Right lobe of liver (tissue), 6 donors: ENCODE measurements around the gene SINHCAF. TPM values are rescaled to one million over a fixed set of nuclear protein-coding genes. Genes with fewer than 3 reads are reported as not detected.
"Not testable (repeated sequence)": the region's sequence is repeated elsewhere in the genome, so short reads cannot be mapped to it uniquely, and the experiment has no call there.

Experiments
- ATAC-seq, 4 donors: fragments of 200-7000 bp; cut with Tn5 transposase; one replicate each; pipeline ENCODE4 v1.9.1; 2020; ENCODE audit warnings: mild to moderate bottlenecking in 4 of 4, moderate library complexity in 4 of 4
- DNase-seq, 3 donors: peaks; one replicate each; pipeline ENCODE4 v3.0.0-alpha.2; 2020
- H3K27ac ChIP-seq, 3 donors: fragments of 200-600 bp; one replicate each; pipeline ENCODE4 v1.8.0; 2022
- H3K27me3 ChIP-seq, 2 donors: fragments of 200-600 bp; one replicate each; pipeline ENCODE4 v1.8.0; 2022
- H3K36me3 ChIP-seq, 4 donors: fragments of 200-600 bp; sonication (generic) in 1 of 4; one replicate each; pipeline versions ENCODE4 v1.5.1 to v1.8.0; 2017 to 2022; ENCODE audit warnings: control low read depth in 1 of 4
- H3K4me1 ChIP-seq, 4 donors: fragments of 200-600 bp; sonication (generic) in 1 of 4; one replicate each; pipeline versions ENCODE4 v1.5.1 to v1.8.0; 2017 to 2022; ENCODE audit warnings: control low read depth in 1 of 4
- H3K4me3 ChIP-seq, 3 donors: fragments of 200-600 bp; one replicate each; pipeline ENCODE4 v1.8.0; 2022
- H3K9me3 ChIP-seq, 4 donors: fragments of 200-600 bp; sonication (generic) in 1 of 4; one replicate each; pipeline versions ENCODE4 v1.5.1 to v1.8.0; 2017 to 2022; ENCODE audit warnings: control low read depth in 1 of 4
- CTCF ChIP-seq, 4 donors: fragments of 200-600 bp in 3 of 4; fragments of 450-650 bp in 1 of 4; IDR thresholded peaks; one replicate each; pipeline versions ENCODE4 v1.5.1 to v1.8.0; 2016 to 2022; ENCODE audit warnings: antibody characterized with exemption in 4 of 4, mild to moderate bottlenecking in 2 of 4
- POLR2A ChIP-seq: fragments of 450-650 bp; IDR thresholded peaks from one replicate; pipeline ENCODE4 v1.6.1; 2017; ENCODE audit warnings: antibody characterized with exemption, mild to moderate bottlenecking
- WGBS: methylation state at CpG from one replicate; pipeline ENCODE4 v1.1.6; 2018; ENCODE audit warnings: low coverage, low lambda C conversion rate; ENCODE audit not compliant: insufficient coverage; ENCODE audit errors: missing lambda C conversion rate; 5-methylcytosine and 5-hydroxymethylcytosine counted together
- intact Hi-C, 2 donors: fragments of 100-400 bp; cut with DNase I; formaldehyde crosslinking; loops; one replicate each; pipeline versions ENCODE4 v1.11.2 to v1.14.1; 2022
- long read RNA-seq: library from polyadenylated mRNA; unstranded; transcript quantifications from one replicate; pipeline ENCODE4 v2.0.0, GENCODE V29; 2019
- total RNA-seq, 6 experiments: library from RNA; depleted of rRNA in 2 of 6; stranded (reverse); fragments of >200 nt in 2 of 6; fragmentation: NEBNext Ultra II Directional in 3 of 6; extraction: Animal tissue kit (Norgen Biotek cat#: 25700) in 3 of 6; gene quantifications; one replicate each; pipeline versions ENCODE4 v1.1.0 to v1.2.4, GENCODE V29; 2016 to 2023
- donor health status: DM: no; HTN: yes; CAD: no.
- donor health status: DM: no; HTN: no; CAD: no.
- donor health status: DM: no; HTN: no; CAD: no.
- donor health status: DM: no; HTN: yes; CAD: no.
- donor health status: DM: no; HTN: yes; CAD: no.

SINHCAF gene
- total RNA-seq = 10 to 100 TPM in 2 of 6 experiments, 1 to 10 TPM in 4; 1.6 to 21.9 (median 8.2) TPM
- long read RNA-seq, partial matches to known transcripts = 0 of 1 reads
- long read RNA-seq, other reads (novel, unspliced or antisense) = 1 of 1 reads

- intact Hi-C loops = no loop called here
- 1% methylated on average over 36 of the region's 55 CpGs for WGBS
Observed at GRCh38 chr12:31325877-31326631, at the start of gene SINHCAF. Gene SINHCAF, minus strand, starts transcription at chr12:31326150. Its CDS starts 27,946 bp downstream, at chr12:31298204.

GRCh38 chr12:31375422-31375821 lies 49.5 kb upstream of the SINHCAF start:
- H3K36me3 ChIP-seq, H3K4me1 ChIP-seq, H3K27ac ChIP-seq, ATAC-seq, H3K27me3 ChIP-seq, intact Hi-C loops, H3K4me3 ChIP-seq, H3K9me3 ChIP-seq, DNase-seq: not testable (repeated sequence)
- 68% methylated on average over 4 of the region's 6 CpGs for WGBS

More at GRCh38 chr12:31325877-31326631, at the start of gene SINHCAF:
- Histone ChIP-seq H3K36me3 (no peaks in the 10 kb centered on the region), H3K4me1 (no peaks in the 10 kb centered on the region), H3K27ac (peak within 1 kb of the TSS; percentile 88 to 92 (median 90)), H3K27me3 (no peaks in the 10 kb centered on the region), H3K4me3 (peak within 1 kb of the TSS; percentile 58 to 80 (median 72)), H3K9me3 (no peaks in the 10 kb centered on the region)
- TF ChIP-seq POLR2A (peak; percentile 94), CTCF (IDR thresholded peaks at IDR 0.05) (no peak)
- peak; percentile 100 for DNase-seq
- peak; percentile 83 to 92 (median 86) for ATAC-seq

- Histone ChIP-seq H3K4me1 (peaks cover 0 to 7% (median 0%) of the 10 kb centered on the region in 4 donors), H3K36me3 (no peaks in the 10 kb centered on the region), H3K27me3 (no peaks in the 10 kb centered on the region), H3K4me3 (no peak overlapping the region), H3K27ac (no peak overlapping the region), H3K9me3 (no peaks in the 10 kb centered on the region)
- DNase-seq = no peak
- intact Hi-C loops = no loop called here
- TF ChIP-seq POLR2A (no peak), CTCF (IDR thresholded peaks at IDR 0.05) (no peak)
- WGBS = 97% methylated on average over 2 of the region's 2 CpGs
- no peak for ATAC-seq
Observed at GRCh38 chr12:31371256-31371620, 45.3 kb upstream of the SINHCAF start.

- intact Hi-C loops = no loop called here
- DNase-seq (no peak), ATAC-seq (peak in 3 of 4 donors; percentile 41 to 50 (median 43))
- no peaks in the 10 kb centered on the region for H3K9me3 ChIP-seq
- H3K4me3 ChIP-seq = peak overlapping the region in 1 of 3 donors; percentile 23
- no peaks in the 10 kb centered on the region for H3K27me3 ChIP-seq
- WGBS = 45% methylated on average over 8 of the region's 10 CpGs
- no peak for TF ChIP-seq POLR2A
- no peak overlapping the region for H3K27ac ChIP-seq
- no peaks in the 10 kb centered on the region for H3K36me3 ChIP-seq
- peaks cover 0 to 7% (median 0%) of the 10 kb centered on the region in 4 donors for H3K4me1 ChIP-seq
Observed at GRCh38 chr12:31370531-31371255, 44.7 kb upstream of the SINHCAF start.

- H3K27me3 ChIP-seq = no peaks in the 10 kb centered on the region
- TF ChIP-seq POLR2A (no peak), CTCF (IDR thresholded peaks at IDR 0.05) (no peak)
- WGBS = 49% methylated on average over 21 of the region's 21 CpGs
- H3K9me3 ChIP-seq = no peaks in the 10 kb centered on the region
- ATAC-seq = peak; percentile 41 to 64 (median 60)
- H3K36me3 ChIP-seq = no peaks in the 10 kb centered on the region
- intact Hi-C loops = no loop called here
- peak overlapping the region in 1 of 3 donors; percentile 23 for H3K4me3 ChIP-seq
- H3K4me1 ChIP-seq = peaks cover 0 to 7% (median 0%) of the 10 kb centered on the region in 4 donors
- DNase-seq = no peak
- H3K27ac ChIP-seq = no peak overlapping the region
Observed at GRCh38 chr12:31369712-31370521, 44.0 kb upstream of the SINHCAF start.
